SK-N-SH treated with all-trans-retinoic acid at 6 μM for 48 hours (cell line): ENCODE results near the gene NTF3.

ENCODE experiments used
- ATAC-seq: fragments of 200-7000 bp; cut with Tn5 transposase; 3 replicates; pipeline ENCODE4 v1.9.1; 2020; ENCODE audit warnings: mild to moderate bottlenecking, moderate library complexity
- ARNTL ChIP-seq: fragments of 450-650 bp; formaldehyde crosslinking; IDR thresholded peaks from 2 replicates; pipeline ENCODE4 v1.5.0; 2020; ENCODE audit warnings: low read depth, mild to moderate bottlenecking, moderate library complexity, borderline replicate concordance
- BACH2 ChIP-seq: fragments of 250-450 bp; sonication (Bioruptor Pico); IDR thresholded peaks from 2 replicates; pipeline ENCODE4 v1.9.0; 2021; ENCODE audit warnings: mild to moderate bottlenecking, borderline replicate concordance
- CSDC2 ChIP-seq: fragments of 250-450 bp; sonication (Bioruptor Pico); IDR thresholded peaks from 2 replicates; pipeline ENCODE4 v1.5.0; 2020; ENCODE audit warnings: mild to moderate bottlenecking, moderate library complexity
- ESRRG ChIP-seq: fragments of 250-450 bp; sonication (Bioruptor Pico); IDR thresholded peaks from 2 replicates; pipeline ENCODE4 v1.6.1; 2021; ENCODE audit warnings: mild to moderate bottlenecking
- GLIS3 ChIP-seq: fragments of 250-450 bp; sonication (Bioruptor Pico); IDR thresholded peaks from 2 replicates; pipeline ENCODE4 v1.5.0; 2020; ENCODE audit warnings: mild to moderate bottlenecking, moderate library complexity
- ISL1 ChIP-seq: fragments of 250-450 bp; sonication (Bioruptor Pico); IDR thresholded peaks from 2 replicates; pipeline ENCODE4 v2.1.2; 2022; ENCODE audit warnings: mild to moderate bottlenecking, moderate library complexity
- OSR1 ChIP-seq: fragments of 250-450 bp; sonication (Bioruptor Pico); IDR thresholded peaks from 2 replicates; pipeline ENCODE4 v1.8.0; 2022; ENCODE audit warnings: moderate library complexity, mild to moderate bottlenecking, inconsistent platforms
- PPARA ChIP-seq: fragments of 250-450 bp; sonication (Bioruptor Pico); IDR thresholded peaks from 2 replicates; pipeline ENCODE4 v1.5.0; 2020; ENCODE audit warnings: mild to moderate bottlenecking, borderline replicate concordance
- RARB ChIP-seq: fragments of 250-450 bp; sonication (Bioruptor Pico); IDR thresholded peaks from 2 replicates; pipeline ENCODE4 v1.8.0; 2021; ENCODE audit warnings: mild to moderate bottlenecking, moderate library complexity
- SNAI2 ChIP-seq: fragments of 250-450 bp; sonication (Bioruptor Pico); IDR thresholded peaks from 2 replicates; pipeline ENCODE4 v1.5.0; 2020; ENCODE audit warnings: mild to moderate bottlenecking, moderate library complexity
- TCF4 ChIP-seq: fragments of 250-450 bp; sonication (Bioruptor Pico); IDR thresholded peaks from 2 replicates; pipeline ENCODE4 v1.8.0; 2021; ENCODE audit warnings: mild to moderate bottlenecking, moderate library complexity, borderline replicate concordance
- TOX ChIP-seq: fragments of 250-450 bp; sonication (Bioruptor Pico); IDR thresholded peaks from 2 replicates; pipeline ENCODE4 v1.8.0; 2021; ENCODE audit warnings: mild to moderate bottlenecking, moderate library complexity, borderline replicate concordance
- ZC3H10 ChIP-seq: fragments of 250-450 bp; sonication (Bioruptor Pico); IDR thresholded peaks from 2 replicates; pipeline ENCODE4 v1.5.1; 2021; ENCODE audit warnings: mild to moderate bottlenecking, moderate library complexity
- ZFP3 ChIP-seq: fragments of 250-450 bp; sonication (Bioruptor Pico); IDR thresholded peaks from 2 replicates; pipeline ENCODE4 v1.5.0; 2020; ENCODE audit warnings: mild to moderate bottlenecking, moderate library complexity
- ZFP30 ChIP-seq: fragments of 450-650 bp; formaldehyde crosslinking; IDR thresholded peaks from 2 replicates; pipeline ENCODE4 v1.5.0; 2022; ENCODE audit warnings: mild to moderate bottlenecking, moderate library complexity
- ZNF565 ChIP-seq: fragments of 450-650 bp; formaldehyde crosslinking; conservative IDR thresholded peaks from 2 replicates; pipeline ENCODE4 v1.5.0; 2020; ENCODE audit warnings: low read depth, mild to moderate bottlenecking, moderate library complexity
- ZNF70 ChIP-seq: fragments of 450-650 bp; formaldehyde crosslinking; IDR thresholded peaks from 2 replicates; pipeline ENCODE4 v1.5.0; 2020; ENCODE audit warnings: mild to moderate bottlenecking, moderate library complexity
- ZNF8 ChIP-seq: fragments of 450-650 bp; formaldehyde crosslinking; IDR thresholded peaks from 2 replicates; pipeline ENCODE4 v1.5.0; 2020; ENCODE audit warnings: mild to moderate bottlenecking, moderate library complexity
- TF ChIP-seq, protein P1 (sequence below): fragments of 250-450 bp; sonication (Bioruptor Pico); IDR thresholded peaks from 2 replicates; pipeline ENCODE4 v1.5.0; 2020; ENCODE audit warnings: mild to moderate bottlenecking, moderate library complexity
- TF ChIP-seq, protein P2 (sequence below): fragments of 250-450 bp; sonication (Bioruptor Pico); IDR thresholded peaks from 2 replicates; pipeline ENCODE4 v1.5.1; 2021; ENCODE audit warnings: mild to moderate bottlenecking, moderate library complexity
- TF ChIP-seq, protein P3 (sequence below): fragments of 250-450 bp; sonication (Bioruptor Pico); IDR thresholded peaks from 2 replicates; pipeline ENCODE4 v1.8.0; 2021; ENCODE audit warnings: low read depth, mild to moderate bottlenecking, moderate library complexity, borderline replicate concordance
- TF ChIP-seq, protein P4 (sequence below): fragments of 250-450 bp; sonication (Bioruptor Pico); IDR thresholded peaks from 2 replicates; pipeline ENCODE4 v1.5.1; 2020; ENCODE audit warnings: low read depth, mild to moderate bottlenecking, moderate library complexity

The NTF3 gene

DNA sequence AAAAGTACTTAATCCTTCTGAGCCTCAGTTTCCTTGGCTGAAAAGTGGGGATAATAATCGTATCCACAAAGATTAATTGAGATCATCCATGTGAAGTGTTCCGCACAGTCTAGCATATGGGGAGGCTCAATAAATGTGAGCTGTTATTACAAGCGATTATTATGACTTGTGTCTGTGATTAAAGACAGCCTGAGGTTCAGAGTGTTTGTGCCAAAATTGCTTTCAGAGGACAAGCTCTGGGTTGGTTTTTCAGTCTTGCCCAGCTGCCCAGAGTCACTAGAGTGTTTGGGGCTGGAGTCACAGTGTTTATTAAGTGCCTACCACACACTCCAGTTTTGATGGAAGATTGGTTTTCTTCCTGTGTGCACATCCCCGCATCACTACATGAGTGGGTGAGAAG, 53.5 kb downstream of the NTF3 start:
- TF ChIP-seq ZC3H10 (CRISPR knock-in tag) = no peak
- no peak for TF ChIP-seq ZFP3
- TF ChIP-seq TOX (CRISPR knock-in tag) = no peak
- no peak for TF ChIP-seq RARB (CRISPR knock-in tag)
- no peak for TF ChIP-seq ISL1
- no peak for TF ChIP-seq CSDC2 (CRISPR knock-in tag)
- TF ChIP-seq, protein P1, sequence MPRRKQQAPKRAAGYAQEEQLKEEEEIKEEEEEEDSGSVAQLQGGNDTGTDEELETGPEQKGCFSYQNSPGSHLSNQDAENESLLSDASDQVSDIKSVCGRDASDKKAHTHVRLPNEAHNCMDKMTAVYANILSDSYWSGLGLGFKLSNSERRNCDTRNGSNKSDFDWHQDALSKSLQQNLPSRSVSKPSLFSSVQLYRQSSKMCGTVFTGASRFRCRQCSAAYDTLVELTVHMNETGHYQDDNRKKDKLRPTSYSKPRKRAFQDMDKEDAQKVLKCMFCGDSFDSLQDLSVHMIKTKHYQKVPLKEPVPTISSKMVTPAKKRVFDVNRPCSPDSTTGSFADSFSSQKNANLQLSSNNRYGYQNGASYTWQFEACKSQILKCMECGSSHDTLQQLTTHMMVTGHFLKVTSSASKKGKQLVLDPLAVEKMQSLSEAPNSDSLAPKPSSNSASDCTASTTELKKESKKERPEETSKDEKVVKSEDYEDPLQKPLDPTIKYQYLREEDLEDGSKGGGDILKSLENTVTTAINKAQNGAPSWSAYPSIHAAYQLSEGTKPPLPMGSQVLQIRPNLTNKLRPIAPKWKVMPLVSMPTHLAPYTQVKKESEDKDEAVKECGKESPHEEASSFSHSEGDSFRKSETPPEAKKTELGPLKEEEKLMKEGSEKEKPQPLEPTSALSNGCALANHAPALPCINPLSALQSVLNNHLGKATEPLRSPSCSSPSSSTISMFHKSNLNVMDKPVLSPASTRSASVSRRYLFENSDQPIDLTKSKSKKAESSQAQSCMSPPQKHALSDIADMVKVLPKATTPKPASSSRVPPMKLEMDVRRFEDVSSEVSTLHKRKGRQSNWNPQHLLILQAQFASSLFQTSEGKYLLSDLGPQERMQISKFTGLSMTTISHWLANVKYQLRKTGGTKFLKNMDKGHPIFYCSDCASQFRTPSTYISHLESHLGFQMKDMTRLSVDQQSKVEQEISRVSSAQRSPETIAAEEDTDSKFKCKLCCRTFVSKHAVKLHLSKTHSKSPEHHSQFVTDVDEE (CRISPR knock-in tag) = no peak
- TF ChIP-seq, all 23 proteins: peak for 0
- no peak for ATAC-seq

DNA sequence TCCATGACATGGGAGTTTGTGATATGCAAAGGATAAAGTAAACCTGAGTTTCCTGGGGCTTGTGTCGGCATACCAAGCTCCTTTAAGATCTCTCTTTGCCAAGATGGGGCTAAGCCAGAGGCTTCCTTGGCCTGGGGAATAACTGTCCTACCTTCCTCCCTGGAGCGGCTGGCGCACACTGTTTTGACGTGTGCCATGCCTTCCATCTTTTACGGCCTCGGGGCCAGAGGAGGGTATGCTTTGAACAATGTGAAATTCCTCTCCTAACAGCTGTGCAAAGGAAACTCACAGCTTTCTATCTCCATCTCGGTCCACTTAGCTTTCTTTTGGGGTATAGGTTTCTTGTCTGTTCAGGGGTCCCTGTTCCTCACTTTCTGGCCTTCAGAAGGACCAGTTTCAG, 55.2 kb downstream of the NTF3 start:
- ATAC-seq = no peak
- no peak for TF ChIP-seq TCF4
- TF ChIP-seq, protein P2, sequence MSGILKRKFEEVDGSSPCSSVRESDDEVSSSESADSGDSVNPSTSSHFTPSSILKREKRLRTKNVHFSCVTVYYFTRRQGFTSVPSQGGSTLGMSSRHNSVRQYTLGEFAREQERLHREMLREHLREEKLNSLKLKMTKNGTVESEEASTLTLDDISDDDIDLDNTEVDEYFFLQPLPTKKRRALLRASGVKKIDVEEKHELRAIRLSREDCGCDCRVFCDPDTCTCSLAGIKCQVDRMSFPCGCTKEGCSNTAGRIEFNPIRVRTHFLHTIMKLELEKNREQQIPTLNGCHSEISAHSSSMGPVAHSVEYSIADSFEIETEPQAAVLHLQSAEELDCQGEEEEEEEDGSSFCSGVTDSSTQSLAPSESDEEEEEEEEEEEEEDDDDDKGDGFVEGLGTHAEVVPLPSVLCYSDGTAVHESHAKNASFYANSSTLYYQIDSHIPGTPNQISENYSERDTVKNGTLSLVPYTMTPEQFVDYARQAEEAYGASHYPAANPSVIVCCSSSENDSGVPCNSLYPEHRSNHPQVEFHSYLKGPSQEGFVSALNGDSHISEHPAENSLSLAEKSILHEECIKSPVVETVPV (CRISPR knock-in tag) = no peak
- TF ChIP-seq CSDC2 (CRISPR knock-in tag) = no peak
- no peak for TF ChIP-seq ZNF565 (CRISPR knock-in tag)
- no peak for TF ChIP-seq RARB (CRISPR knock-in tag)
- TF ChIP-seq ISL1 = no peak
- TF ChIP-seq ESRRG (CRISPR knock-in tag) = no peak
- TF ChIP-seq ZNF70 (CRISPR knock-in tag) = no peak
- no peak for TF ChIP-seq PPARA
- no peak for TF ChIP-seq ZFP30
- TF ChIP-seq SNAI2 (CRISPR knock-in tag) = no peak

DNA sequence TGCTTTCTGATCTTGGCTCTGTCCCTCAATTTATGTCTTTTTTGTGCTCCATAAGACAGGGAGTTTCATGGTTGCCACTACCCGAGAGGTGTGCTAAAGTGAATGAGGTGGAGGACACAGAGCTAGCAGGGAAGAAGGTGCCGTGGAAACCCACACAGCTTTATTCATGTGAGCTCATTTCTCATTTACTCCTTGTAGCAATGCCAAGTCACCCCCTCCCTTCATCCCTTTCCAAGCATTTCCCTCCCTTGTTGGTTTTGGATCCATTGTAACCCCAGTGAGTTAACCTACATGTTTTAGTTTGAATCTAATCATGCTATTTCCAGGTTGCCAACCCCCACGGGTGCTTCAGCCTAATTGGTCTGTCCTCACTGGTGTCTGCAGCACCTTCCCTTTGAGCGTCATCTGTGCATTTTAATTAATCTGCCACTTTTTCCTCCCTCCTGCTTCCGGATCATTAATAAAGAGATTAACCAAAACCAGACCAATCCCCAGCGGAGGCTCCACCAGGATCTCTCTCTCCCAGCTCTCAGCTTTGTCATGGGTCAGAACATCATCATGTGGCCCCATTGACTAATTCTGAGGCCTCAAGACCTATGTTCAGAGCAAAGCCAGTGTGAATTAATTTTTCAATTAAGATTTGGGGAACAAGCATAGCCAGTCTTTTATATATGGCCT, 56.2 kb downstream of the NTF3 start:
- no peak for ATAC-seq

DNA sequence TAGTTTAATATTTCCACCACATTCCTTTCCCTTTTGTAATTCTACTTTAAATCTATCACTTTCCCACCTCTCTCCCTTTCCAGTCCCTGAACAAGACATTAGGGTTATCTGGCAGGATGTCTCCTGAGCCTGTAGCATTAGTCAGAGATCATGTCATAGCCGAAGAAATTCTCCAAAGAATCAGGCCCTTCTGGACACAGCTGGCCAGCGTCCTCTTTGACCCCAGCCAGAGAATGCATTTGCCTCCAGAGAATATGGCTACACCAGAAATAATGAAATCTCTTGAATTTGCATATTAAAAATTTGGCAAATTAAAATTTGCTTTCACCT, 56.7 kb downstream of the NTF3 start:
- no peak for ATAC-seq
- TF ChIP-seq CSDC2 (CRISPR knock-in tag) (no peak), ISL1 (no peak), TCF4 (no peak), TOX (CRISPR knock-in tag) (no peak), ARNTL (CRISPR knock-in tag) (no peak), GLIS3 (CRISPR knock-in tag) (no peak), ESRRG (CRISPR knock-in tag) (no peak), ZNF8 (CRISPR knock-in tag) (no peak), ZC3H10 (CRISPR knock-in tag) (no peak), RARB (CRISPR knock-in tag) (no peak), SNAI2 (CRISPR knock-in tag) (no peak), BACH2 (CRISPR knock-in tag) (no peak), PPARA (no peak), ZFP3 (no peak), ZNF70 (CRISPR knock-in tag) (no peak)
- TF ChIP-seq, protein P1 (CRISPR knock-in tag) = no peak
- TF ChIP-seq, protein P2 (CRISPR knock-in tag) = no peak
- TF ChIP-seq, protein P3, sequence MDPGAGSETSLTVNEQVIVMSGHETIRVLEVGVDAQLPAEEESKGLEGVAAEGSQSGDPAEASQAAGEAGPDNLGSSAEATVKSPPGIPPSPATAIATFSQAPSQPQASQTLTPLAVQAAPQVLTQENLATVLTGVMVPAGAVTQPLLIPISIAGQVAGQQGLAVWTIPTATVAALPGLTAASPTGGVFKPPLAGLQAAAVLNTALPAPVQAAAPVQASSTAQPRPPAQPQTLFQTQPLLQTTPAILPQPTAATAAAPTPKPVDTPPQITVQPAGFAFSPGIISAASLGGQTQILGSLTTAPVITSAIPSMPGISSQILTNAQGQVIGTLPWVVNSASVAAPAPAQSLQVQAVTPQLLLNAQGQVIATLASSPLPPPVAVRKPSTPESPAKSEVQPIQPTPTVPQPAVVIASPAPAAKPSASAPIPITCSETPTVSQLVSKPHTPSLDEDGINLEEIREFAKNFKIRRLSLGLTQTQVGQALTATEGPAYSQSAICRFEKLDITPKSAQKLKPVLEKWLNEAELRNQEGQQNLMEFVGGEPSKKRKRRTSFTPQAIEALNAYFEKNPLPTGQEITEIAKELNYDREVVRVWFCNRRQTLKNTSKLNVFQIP (CRISPR knock-in tag) = no peak

More for the DNA sequence above, 56.2 kb downstream of the NTF3 start:
- no peak for TF ChIP-seq ISL1
- TF ChIP-seq OSR1 = no peak
- TF ChIP-seq ZFP3 = no peak
- no peak for TF ChIP-seq ZNF70 (CRISPR knock-in tag)
- TF ChIP-seq PPARA = no peak
- no peak for TF ChIP-seq ZNF8 (CRISPR knock-in tag)
- no peak for TF ChIP-seq ZC3H10 (CRISPR knock-in tag)
- TF ChIP-seq, protein P4, sequence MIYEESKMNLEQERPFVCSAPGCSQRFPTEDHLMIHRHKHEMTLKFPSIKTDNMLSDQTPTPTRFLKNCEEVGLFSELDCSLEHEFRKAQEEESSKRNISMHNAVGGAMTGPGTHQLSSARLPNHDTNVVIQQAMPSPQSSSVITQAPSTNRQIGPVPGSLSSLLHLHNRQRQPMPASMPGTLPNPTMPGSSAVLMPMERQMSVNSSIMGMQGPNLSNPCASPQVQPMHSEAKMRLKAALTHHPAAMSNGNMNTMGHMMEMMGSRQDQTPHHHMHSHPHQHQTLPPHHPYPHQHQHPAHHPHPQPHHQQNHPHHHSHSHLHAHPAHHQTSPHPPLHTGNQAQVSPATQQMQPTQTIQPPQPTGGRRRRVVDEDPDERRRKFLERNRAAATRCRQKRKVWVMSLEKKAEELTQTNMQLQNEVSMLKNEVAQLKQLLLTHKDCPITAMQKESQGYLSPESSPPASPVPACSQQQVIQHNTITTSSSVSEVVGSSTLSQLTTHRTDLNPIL (CRISPR knock-in tag) = no peak
- no peak for TF ChIP-seq GLIS3 (CRISPR knock-in tag)
- TF ChIP-seq ARNTL (CRISPR knock-in tag) = no peak
- no peak for TF ChIP-seq BACH2 (CRISPR knock-in tag)
